ENCODE results near the gene CD44.
"Not testable (repeated sequence)": the region's sequence is repeated elsewhere in the genome, so short reads cannot be mapped to it uniquely, and the experiment has no call there.

CD44 gene

DNA sequence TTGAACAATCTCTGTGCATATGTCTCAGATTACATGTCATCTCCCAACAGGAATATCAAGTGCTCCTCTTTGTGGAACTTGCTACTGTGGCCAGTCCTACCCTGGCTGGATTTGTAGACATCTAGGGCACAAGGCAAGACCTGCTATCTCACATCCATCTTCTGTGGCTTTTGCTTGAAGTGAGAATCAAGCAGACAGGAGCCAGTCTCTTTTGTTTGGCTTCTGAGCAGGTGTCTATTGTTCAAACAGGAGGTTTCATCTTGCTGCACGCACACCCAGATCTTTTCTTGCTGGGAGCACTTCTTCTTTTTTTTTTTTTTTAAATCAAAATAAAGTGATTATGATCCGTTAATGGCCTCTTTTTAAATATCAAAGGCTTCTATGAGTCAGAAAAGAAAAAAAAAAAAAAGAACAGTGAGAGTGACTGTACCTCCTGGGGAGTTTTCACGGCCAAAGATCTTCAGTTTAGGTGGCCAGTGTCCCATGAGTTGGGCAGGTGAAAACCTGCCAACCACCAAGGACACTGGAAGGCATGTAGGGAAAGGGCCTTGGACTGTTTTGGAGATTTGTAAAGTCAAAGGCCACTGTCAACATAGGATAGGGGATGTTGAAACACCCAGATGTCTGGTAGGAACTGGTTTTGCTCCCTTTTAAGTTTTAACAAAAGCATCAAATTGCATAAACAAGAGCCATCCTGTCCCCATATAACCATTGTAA is 78.1 kb downstream of the CD44 start:
- DNase-seq, result no peak

DNA sequence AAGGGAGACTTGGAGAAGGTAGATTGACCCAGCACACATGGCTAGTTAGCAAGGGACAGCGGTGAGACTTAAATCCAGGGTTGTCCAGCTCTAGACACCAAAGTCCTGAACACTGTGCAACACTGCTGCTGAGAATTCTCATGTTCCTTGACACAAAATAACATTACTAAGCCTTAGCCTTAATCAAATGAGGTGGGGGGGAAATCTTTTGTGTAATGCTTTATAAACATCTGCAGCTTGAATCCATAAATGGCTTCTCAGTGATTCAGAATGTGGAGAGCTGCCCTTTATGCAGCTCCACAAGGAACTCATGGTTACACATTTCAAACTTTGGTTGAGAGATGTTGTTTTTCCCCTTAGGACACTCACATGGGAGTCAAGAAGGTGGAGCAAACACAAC is 80.0 kb downstream of the CD44 start:
- DNase-seq, result no peak

DNA sequence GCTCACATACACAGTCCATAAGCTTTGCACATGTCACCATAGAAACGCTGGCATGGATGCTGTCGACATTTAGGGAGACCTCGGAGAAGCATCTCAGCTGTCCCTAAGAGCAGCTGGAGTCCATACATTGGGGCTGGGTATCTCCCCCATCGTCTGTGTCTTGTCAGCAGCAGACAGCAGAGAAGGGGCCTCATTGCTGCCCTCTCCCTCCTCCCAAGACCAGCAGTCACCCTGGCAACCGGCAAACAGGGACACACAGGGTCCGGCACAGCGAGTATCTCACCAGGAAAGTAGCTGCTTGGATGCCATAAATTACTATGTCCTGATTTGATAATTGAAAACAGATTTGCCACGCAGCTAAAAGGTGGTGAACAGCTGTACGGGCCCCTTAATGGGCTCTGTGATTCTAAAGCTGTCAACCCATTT is 84.4 kb downstream of the CD44 start:
- no peak for DNase-seq

DNA sequence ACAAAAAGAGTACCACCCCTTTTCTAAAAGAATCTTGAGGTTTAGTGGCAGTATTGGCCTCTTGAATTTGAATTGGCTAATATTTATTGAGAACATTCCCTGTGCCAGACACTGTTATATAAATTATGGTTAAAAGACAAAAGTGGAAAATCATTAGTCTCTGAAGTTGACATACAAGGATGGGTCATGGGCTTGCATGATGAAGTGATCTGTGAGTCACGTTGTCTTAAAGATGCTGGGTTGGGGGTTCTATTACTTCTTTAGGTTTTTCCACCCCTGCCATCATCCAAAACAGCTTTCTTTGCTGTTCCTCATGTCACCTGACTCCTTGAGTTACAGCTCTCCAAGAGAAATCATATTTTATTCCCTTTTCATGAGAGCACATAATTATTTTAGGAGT is 85.0 kb downstream of the CD44 start:
- no peak for DNase-seq

DNA sequence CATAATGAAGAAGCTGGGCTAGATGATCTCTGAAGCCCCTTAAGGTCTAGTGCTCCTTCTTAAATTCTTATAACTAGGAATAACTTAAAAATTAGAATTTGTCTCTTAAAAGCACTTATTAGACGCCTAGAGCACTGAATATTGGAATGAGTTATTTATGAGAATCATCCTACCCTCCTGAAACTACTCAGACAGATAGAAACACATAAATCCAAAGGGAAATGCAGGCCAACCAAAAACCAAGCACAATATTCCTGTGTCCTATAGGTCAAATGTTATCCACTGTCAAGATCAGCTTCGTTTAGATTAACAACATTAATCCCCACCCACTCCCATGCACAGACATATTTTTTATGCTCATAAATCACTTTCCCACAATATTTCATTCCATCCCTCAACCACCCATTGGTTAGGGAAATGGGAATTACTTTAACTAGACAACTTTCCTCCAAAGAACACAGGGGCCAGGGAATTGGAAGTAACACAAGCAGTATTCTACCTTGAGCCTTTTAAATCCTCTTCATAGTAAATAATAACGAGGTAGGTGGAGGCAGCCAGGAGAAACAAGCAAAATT is 87.1 kb downstream of the CD44 start:
- DNase-seq, result no peak

DNA sequence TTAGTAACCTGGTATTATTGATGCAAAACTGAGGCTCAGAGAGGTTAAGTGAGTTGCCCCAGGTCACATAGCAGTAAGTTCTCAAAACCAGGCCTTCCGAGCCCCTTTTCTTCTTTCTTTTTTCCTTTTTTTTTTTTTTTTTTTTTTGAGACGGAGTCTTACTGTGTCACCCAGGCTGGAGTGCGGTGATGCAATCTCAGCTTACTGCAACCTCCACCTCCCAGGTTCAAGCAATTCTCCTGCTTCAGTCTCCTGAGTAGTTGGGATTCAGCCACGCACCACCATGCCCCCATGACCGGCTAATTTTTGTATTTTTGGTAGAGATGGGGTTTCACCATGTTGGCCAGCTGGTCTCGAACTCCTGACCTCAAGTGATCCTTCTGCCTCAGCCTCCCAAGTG is 87.8 kb downstream of the CD44 start:
- not testable (repeated sequence) for DNase-seq

DNA sequence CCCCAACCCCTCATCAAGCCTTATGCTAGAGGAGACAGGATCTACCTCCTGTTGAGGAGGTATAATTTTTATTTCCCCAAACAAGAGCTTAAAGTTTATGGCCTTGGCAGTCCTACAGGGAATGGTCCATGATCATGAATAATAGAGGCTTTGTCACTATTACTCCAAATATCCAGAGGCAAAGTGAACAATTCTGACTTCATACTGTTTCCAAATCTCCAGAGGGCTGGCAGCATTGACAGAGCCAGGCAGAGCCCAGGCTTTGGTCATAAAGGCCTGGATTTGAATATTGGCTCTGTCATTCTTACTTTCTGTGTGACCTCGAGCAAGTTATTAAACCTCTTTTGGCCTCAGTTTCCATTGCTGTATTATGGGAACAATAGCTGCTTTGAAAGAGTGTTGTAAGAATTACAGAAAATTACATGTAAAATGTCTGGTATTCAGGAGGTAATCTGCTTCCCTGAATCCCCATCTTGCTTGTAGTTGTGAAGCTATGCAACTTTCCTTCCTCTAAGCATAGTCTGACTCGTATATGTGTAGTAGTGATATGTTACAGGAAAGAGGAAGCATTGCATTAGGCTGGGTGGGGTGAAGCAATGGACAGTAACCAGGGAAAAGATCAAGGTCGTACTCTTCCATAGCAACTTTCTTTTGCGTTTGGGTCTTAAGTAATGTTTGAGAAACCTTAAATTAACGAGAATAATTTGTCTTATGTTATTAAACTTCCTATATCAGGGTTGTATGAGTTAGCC is 88.8 kb downstream of the CD44 start:
- DNase-seq, result no peak

DNA sequence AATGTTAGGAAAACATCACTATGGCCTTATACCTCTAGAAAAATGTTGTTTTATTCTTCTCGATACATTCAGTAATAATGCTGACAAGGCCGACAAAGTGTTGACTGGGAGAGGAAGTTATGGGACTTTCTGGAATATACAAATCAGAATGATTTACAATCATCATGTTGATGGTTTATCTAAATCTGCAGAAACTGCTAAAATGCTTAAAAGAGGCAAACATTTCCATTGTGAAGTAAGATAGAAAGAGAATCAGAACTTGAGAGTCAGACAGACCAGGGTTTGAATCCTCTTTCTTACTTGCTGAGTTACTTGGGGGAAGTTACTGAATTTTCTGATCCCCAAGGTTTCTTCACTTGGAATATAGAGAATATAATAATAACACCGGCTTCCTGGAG is 89.4 kb downstream of the CD44 start:
- DNase-seq, result no peak

DNA sequence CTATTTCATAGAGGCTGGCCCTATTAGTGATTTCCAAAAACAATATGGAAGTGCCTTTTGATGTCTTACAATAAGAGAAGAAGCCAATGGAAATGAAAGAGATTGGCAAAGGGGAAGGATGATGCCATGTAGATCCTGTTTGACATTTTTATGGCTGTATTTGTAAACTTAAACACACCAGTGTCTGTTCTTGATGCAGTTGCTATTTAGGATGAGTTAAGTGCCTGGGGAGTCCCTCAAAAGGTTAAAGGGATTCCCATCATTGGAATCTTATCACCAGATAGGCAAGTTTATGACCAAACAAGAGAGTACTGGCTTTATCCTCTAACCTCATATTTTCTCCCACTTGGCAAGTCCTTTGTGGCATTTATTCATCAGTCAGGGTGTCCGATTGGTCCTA is 91.4 kb downstream of the CD44 start:
- DNase-seq, result no peak

DNA sequence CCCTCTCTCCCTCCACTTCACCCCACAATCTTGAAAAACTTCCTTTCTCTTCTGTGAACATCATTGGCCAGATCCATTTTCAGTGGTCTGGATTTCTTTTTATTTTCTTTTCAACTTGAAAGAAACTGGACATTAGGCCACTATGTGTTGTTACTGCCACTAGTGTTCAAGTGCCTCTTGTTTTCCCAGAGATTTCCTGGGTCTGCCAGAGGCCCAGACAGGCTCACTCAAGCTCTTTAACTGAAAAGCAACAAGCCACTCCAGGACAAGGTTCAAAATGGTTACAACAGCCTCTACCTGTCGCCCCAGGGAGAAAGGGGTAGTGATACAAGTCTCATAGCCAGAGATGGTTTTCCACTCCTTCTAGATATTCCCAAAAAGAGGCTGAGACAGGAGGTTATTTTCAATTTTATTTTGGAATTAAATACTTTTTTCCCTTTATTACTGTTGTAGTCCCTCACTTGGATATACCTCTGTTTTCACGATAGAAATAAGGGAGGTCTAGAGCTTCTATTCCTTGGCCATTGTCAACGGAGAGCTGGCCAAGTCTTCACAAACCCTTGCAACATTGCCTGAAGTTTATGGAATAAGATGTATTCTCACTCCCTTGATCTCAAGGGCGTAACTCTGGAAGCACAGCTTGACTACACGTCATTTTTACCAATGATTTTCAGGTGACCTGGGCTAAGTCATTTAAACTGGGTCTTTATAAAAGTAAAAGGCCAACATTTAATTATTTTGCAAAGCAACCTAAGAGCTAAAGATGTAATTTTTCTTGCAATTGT is 92.3 kb downstream of the CD44 start:
- DNase-seq, result no peak

DNA sequence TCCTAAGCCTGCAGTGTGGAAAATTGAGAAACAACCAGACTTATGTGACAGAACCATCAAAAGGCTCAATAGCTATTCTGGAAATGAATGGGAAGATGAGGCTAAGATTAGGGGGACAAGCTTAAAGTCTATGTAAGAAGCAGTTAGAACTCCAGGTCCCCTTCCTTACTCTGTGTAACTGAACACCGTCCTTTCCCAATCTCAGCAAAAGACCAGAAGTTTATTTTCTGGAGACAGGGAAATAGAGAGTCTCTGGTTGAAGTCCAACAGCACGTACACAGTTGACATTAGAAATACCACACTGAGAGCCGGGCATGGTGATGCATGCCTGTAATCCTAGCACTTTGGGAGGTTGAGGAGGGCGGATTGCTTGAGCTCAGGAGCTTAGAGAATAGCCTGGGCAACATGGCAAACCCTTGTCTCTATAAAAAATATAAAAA is 93.9 kb downstream of the CD44 start:
- no peak for DNase-seq

DNA sequence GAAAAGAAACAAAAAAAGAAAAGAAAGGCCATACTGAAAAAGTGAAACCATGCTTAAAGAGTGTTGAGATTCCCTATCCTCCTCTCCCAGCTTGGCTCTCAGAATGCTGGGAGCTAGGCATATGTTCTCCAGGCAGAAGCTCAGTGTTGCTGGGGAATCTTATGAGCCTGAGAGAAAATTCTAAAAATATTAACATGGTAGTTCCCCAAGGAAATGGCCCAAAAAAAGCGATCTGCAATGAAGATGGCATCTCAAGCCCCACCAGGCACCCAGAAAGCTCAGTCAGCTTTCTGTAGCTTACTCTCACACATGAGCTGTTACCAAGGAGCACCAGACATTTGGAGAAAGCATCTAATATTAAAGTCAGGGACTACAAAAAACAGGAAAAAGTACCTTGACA is 94.5 kb downstream of the CD44 start:
- DNase-seq, result no peak

DNA sequence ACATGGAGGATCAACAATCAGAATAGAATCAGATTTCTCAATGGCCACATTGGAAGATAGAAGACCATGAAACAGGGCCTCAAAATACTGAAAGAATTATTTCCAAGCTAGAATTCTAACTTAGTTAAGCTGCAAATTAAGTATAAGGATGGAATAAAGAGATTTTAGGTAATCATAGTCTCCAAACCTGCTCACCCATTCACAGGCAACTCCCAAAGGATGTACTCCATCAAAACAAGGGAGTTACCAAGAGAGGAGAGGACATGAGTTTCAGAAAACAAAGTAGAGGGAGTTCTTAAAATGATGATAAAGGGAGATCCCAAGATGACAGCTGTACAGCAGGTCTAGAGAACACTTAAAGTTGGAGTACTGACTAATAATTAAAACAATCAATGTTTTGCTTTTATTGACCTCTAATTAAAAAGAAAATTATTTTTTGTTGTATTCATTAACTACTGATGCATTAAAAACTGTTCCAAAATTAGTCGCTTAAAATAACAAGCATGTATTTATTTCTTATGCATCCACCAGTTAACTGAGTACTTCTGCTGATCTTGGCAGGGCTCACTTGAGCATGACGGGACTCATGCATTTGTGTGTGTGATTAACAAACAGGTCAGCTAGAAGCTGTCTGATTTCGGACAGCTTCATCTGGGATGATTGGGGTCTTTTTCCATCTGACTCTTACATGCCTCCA is 95.6 kb downstream of the CD44 start:
- no peak for DNase-seq

DNA sequence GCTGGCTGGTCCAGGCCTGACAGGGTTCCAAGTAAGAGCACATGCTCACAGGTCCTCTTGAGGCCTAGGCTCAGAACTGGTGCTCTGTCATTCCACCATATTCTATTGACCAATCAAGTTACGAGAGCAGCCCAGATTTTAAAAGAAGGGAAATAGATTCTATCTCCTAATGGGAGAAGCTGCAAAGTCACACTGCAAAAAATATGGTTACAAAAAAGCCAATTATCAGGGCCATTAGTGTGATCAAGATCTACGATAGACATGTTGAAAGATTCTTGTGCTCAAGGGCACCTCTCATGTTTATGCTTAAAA is 96.1 kb downstream of the CD44 start:
- no peak for DNase-seq

DNA sequence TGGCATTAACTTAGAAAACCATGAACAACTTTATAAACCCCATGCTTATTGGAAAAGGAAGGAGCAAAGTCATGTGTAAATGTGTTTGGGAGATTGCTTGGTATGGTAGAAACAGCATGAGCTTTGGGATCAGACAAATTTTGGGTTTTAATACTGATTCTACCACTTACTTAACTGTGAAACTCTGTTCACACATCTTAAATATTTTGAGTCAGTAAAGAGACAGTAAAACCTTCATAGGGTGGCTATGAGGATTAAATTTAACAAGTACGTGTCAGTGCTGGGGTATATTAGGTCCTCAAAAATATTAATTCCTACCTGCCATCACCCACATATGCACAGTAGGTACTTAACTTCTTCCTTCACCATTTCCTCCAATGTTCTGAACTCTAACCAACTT is 96.5 kb downstream of the CD44 start:
- no peak for DNase-seq

DNA sequence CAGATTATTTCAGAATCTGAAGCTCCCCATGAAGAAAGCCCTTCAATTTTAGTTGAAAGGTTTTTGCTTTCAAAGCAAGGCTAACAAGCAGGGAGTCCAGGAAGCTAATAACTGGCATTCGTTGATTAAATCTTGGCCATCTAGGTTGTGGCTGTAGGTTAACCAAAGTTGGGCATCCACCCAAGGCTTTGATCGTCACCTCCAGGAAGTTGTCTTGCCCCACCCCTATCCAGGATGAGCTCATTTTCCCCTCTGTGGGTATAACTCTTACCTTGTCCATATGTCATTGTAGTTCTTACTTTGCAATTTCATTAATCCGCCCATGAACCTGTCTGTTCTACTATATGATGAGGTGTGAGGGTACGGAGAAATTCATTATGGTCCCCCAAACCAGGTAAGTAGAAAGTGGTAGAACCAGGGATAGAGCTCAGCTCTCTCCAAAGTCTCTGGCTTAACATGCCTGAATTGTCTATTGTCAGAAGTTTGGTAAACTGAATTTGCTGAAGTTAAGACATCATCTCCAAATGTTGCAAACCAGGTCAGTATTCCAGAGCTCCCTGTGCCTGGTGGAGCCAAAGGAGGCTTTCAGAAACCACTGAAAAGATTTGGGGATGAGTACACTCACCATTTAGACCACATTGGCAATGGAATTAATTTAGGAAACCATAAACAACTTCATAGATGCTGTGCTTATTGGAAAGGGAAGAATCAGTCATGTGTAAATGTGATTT is 97.1 kb downstream of the CD44 start:
- no peak for DNase-seq

DNA sequence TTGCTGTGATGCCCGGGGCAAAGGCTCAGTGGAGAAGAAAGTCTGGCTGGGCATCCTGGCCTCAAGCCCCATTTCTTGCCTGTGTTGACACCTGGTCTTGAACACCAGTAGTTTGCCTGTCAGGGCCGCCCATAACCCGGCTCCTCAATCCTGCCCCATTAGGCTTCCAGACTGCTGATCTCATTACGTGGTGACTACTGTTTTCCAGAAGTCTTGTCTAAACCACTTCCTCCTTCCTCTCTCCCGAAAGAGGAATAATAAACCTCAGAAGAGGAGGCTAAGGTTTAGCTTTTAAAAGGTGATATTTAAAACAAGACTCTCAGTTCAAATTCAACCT is 97.7 kb downstream of the CD44 start:
- DNase-seq, result no peak

DNA sequence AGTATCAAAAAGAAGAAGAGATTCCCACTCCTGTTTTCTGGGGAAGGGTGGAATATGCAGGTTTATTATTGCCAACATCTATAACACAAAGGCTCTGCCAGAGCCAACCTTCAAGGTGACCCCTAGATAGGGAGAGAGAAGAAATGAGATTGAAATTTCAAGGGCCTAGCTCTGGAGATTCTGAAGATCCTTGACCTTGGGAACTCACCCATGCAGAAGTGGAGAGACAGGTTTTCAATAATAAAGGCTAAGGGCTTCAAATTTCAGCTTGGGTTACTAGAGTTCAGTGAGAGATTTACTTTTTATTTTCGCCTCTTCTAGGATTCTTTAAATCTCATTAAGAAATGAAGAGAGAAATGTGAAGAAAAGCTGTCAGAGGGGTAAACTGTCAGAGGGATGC is 98.4 kb downstream of the CD44 start:
- DNase-seq, result no peak

DNA sequence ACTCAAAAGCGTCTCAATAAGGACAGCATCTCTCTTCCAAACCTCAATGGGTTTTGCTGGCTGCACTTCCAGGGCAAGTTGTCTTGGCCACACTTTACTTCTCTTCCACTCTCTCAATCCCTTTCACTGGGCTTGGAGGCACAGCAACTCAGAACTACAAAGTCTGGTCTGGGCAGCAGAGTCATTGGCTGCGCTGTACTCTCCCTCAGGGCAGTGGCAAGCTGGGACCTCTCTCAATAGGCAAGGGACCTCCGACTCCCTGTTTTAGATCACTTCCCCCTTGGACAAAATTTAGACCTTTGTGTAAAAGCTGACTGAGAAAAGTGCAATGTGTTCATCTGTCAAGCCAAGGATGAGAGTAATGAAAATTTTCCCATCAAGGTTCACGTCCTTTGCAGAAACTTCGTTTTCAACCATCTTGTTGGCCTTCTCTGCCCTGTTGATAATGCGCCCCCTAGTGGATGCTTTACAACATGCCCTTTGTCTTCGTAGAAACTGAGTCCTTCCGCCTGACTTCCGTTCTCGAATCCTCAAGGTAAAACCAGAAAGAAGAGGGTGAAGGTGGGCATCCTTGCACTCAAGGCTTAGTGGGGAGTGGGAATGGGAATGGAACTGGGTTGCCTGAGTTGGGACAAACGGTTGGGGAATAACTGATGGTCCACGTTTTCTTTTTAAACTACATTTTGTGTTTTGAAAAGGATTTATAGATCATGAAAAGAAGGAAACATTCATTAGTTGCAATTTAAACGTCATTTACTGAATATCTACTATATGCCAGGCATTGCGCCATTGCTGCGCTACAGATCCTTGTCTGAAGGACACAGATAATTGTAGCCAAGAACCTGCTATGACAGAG is 99.1 kb downstream of the CD44 start:
- no peak for DNase-seq

DNA sequence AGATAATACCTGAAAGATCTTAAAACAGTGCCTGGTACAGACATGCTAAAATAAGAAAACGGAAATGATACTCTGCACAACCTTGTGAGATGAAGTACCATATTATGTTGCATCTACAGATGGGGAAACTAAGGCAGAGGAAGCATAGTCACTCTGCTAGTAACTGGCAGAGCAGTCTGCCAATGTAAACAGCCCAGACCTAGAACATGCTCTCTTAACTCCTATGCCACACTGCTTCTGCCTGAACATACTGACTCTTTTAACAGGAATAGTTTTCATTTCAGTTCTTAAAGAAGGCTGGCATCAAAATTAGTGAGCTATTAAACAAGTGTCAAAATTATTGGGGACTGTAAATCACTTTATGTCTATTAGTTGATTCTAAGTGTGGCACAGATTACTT is 99.9 kb downstream of the CD44 start:
- no peak for DNase-seq

DNA sequence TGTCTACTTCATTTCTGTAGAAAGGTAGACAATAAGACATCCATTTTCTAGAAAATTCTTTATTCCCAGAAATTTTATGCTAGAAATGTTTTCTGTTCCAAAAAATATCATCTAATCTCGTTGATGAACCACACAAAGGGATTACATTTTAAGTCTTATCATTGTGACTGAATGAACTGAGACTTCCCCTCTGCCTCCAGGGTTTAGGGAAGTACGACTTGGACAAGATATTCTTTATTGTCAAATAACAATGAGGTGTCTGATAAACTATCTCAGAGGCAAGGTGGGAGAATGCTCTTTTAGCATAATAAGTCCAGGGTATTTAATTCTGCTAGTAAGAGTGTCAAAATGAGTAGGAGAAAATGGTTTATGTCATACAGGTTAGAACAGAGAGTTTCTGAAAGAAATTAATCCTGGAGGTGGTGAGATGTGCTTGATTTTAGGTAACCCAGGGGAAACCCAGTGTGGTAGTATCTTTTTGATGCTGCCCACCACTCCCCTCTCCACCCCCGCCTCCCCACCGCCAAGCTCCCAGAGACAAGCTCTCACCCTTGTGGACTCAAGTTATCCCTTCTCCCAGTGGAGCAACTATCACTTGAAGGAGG is 100.6 kb downstream of the CD44 start:
- DNase-seq, result no peak

All from GOT3 (cell line).